ENCODE results near the gene WDPCP.

The WDPCP gene

GRCh38 chr2:63225964-63226686 lies 362.2 kb downstream of the WDPCP start:
- no peak overlapping the region for H3K9ac ChIP-seq (ENCODE audit: low read length)
- H4K8ac ChIP-seq (ENCODE audit: low read length) = no peak overlapping the region
- no peak overlapping the region for H3K4ac ChIP-seq (ENCODE audit: low read depth in 1 of 2, low read length in 2 of 2)
- H3K14ac ChIP-seq (ENCODE audit: low read length in 2 of 2) = no peak overlapping the region
- H3K4me3 ChIP-seq (ENCODE audit: insufficient read depth in 1 of 2, low read depth in 1 of 2, low read length in 2 of 2) = no peak overlapping the region
- no peaks in the 10 kb centered on the region for H3K79me1 ChIP-seq (replicated peaks; ENCODE audit: low read length, poor library complexity, severe bottlenecking)
- H2BK5ac ChIP-seq (ENCODE audit: low read depth, low read length, poor library complexity, severe bottlenecking) = no peak overlapping the region
- DNase-seq = no peak
- H3K4me2 ChIP-seq (ENCODE audit: low read length, poor library complexity, severe bottlenecking) = no peak overlapping the region
- no peaks in the 10 kb centered on the region for H3K36me3 ChIP-seq (ENCODE audit: control insufficient read depth in 1 of 2, insufficient read depth in 2 of 2, low read depth in 1 of 2, low read length in 2 of 2)
- no peak overlapping the region for H3K23ac ChIP-seq (ENCODE audit: low read length in 2 of 2)
- no peak overlapping the region for H2AFZ ChIP-seq (ENCODE audit: low read depth, low read length)
- no peak overlapping the region for H2BK120ac ChIP-seq (ENCODE audit: low read depth, low read length)
- no peak overlapping the region for H3K27ac ChIP-seq (ENCODE audit: low read length, poor library complexity, severe bottlenecking)
- no peak overlapping the region for H2BK12ac ChIP-seq (ENCODE audit: low read length in 2 of 2)
- no peak overlapping the region for H2AK5ac ChIP-seq (ENCODE audit: low read length, severe bottlenecking)
- H4K91ac ChIP-seq (ENCODE audit: low read length) = no peak overlapping the region
- no peaks in the 10 kb centered on the region for H3K27me3 ChIP-seq (ENCODE audit: control insufficient read depth in 1 of 2, insufficient read depth in 1 of 2, low read length in 2 of 2)
- H3K4me1 ChIP-seq (ENCODE audit: control insufficient read depth, insufficient read depth, low read depth, low read length) = no peaks in the 10 kb centered on the region
- H3K18ac ChIP-seq (ENCODE audit: low read depth in 1 of 2, low read length in 2 of 2) = no peak overlapping the region
- peaks cover 11% of the 10 kb centered on the region for H3K9me3 ChIP-seq (ENCODE audit: control insufficient read depth, low read length)
- H2BK15ac ChIP-seq (ENCODE audit: low read depth, poor library complexity, severe bottlenecking) = no peak overlapping the region
- WGBS = 92% methylated on average over 1 of the region's 1 CpG

GRCh38 chr2:63218800-63219526 lies 369.3 kb downstream of the WDPCP start:
- 100% methylated on average over 1 of the region's 4 CpGs for WGBS
- H3K4ac ChIP-seq (ENCODE audit: low read depth in 1 of 2, low read length in 2 of 2) = no peak overlapping the region

GRCh38 chr2:63195310-63195709 lies 393.0 kb downstream of the WDPCP start:
- Histone ChIP-seq H3K23ac (ENCODE audit: low read length in 2 of 2) (no peak overlapping the region), H3K18ac (ENCODE audit: low read depth in 1 of 2, low read length in 2 of 2) (no peak overlapping the region), H2AK5ac (ENCODE audit: low read length, severe bottlenecking) (no peak overlapping the region), H4K91ac (ENCODE audit: low read length) (no peak overlapping the region), H3K4me2 (ENCODE audit: low read length, poor library complexity, severe bottlenecking) (no peak overlapping the region), H2BK5ac (ENCODE audit: low read depth, low read length, poor library complexity, severe bottlenecking) (no peak overlapping the region), H3K14ac (ENCODE audit: low read length in 2 of 2) (no peak overlapping the region), H3K4me3 (ENCODE audit: insufficient read depth in 1 of 2, low read depth in 1 of 2, low read length in 2 of 2) (no peak overlapping the region), H3K9me3 (ENCODE audit: control insufficient read depth, low read length) (no peaks in the 10 kb centered on the region), H3K4me1 (ENCODE audit: control insufficient read depth, insufficient read depth, low read depth, low read length) (no peaks in the 10 kb centered on the region), H3K36me3 (ENCODE audit: control insufficient read depth in 1 of 2, insufficient read depth in 2 of 2, low read depth in 1 of 2, low read length in 2 of 2) (no peaks in the 10 kb centered on the region), H3K27me3 (ENCODE audit: control insufficient read depth in 1 of 2, insufficient read depth in 1 of 2, low read length in 2 of 2) (no peaks in the 10 kb centered on the region), H3K4ac (ENCODE audit: low read depth in 1 of 2, low read length in 2 of 2) (no peak overlapping the region), H3K9ac (ENCODE audit: low read length) (no peak overlapping the region), H3K27ac (ENCODE audit: low read length, poor library complexity, severe bottlenecking) (no peak overlapping the region), H4K8ac (ENCODE audit: low read length) (no peak overlapping the region), H2BK120ac (ENCODE audit: low read depth, low read length) (no peak overlapping the region), H3K79me1 (replicated peaks; ENCODE audit: low read length, poor library complexity, severe bottlenecking) (no peaks in the 10 kb centered on the region), H2AFZ (ENCODE audit: low read depth, low read length) (no peak overlapping the region), H2BK12ac (ENCODE audit: low read length in 2 of 2) (no peak overlapping the region), H2BK15ac (ENCODE audit: low read depth, poor library complexity, severe bottlenecking) (no peak overlapping the region)
- no peak for DNase-seq
- no CpG with 5 or more reads among the region's 3 CpGs for WGBS

More at GRCh38 chr2:63218800-63219526, 369.3 kb downstream of the WDPCP start:
- H3K4me3 ChIP-seq (ENCODE audit: insufficient read depth in 1 of 2, low read depth in 1 of 2, low read length in 2 of 2) = no peak overlapping the region
- H3K4me2 ChIP-seq (ENCODE audit: low read length, poor library complexity, severe bottlenecking) = no peak overlapping the region
- no peaks in the 10 kb centered on the region for H3K4me1 ChIP-seq (ENCODE audit: control insufficient read depth, insufficient read depth, low read depth, low read length)
- no peak overlapping the region for H3K14ac ChIP-seq (ENCODE audit: low read length in 2 of 2)
- H3K79me1 ChIP-seq (replicated peaks; ENCODE audit: low read length, poor library complexity, severe bottlenecking) = no peaks in the 10 kb centered on the region
- H2BK120ac ChIP-seq (ENCODE audit: low read depth, low read length) = no peak overlapping the region
- H2AK5ac ChIP-seq (ENCODE audit: low read length, severe bottlenecking) = no peak overlapping the region
- no peak overlapping the region for H4K8ac ChIP-seq (ENCODE audit: low read length)
- H2BK15ac ChIP-seq (ENCODE audit: low read depth, poor library complexity, severe bottlenecking) = no peak overlapping the region
- H3K9ac ChIP-seq (ENCODE audit: low read length) = no peak overlapping the region
- H2AFZ ChIP-seq (ENCODE audit: low read depth, low read length) = no peak overlapping the region
- H4K91ac ChIP-seq (ENCODE audit: low read length) = no peak overlapping the region
- peaks cover 8% of the 10 kb centered on the region for H3K9me3 ChIP-seq (ENCODE audit: control insufficient read depth, low read length)
- no peak overlapping the region for H3K18ac ChIP-seq (ENCODE audit: low read depth in 1 of 2, low read length in 2 of 2)
- no peaks in the 10 kb centered on the region for H3K36me3 ChIP-seq (ENCODE audit: control insufficient read depth in 1 of 2, insufficient read depth in 2 of 2, low read depth in 1 of 2, low read length in 2 of 2)
- H3K27ac ChIP-seq (ENCODE audit: low read length, poor library complexity, severe bottlenecking) = no peak overlapping the region
- DNase-seq = no peak
- H3K23ac ChIP-seq (ENCODE audit: low read length in 2 of 2) = no peak overlapping the region
- no peaks in the 10 kb centered on the region for H3K27me3 ChIP-seq (ENCODE audit: control insufficient read depth in 1 of 2, insufficient read depth in 1 of 2, low read length in 2 of 2)
- no peak overlapping the region for H2BK12ac ChIP-seq (ENCODE audit: low read length in 2 of 2)
- no peak overlapping the region for H2BK5ac ChIP-seq (ENCODE audit: low read depth, low read length, poor library complexity, severe bottlenecking)

GRCh38 chr2:63194175-63194574 lies 394.1 kb downstream of the WDPCP start:
- no peak overlapping the region for H3K4me2 ChIP-seq (ENCODE audit: low read length, poor library complexity, severe bottlenecking)
- H3K36me3 ChIP-seq (ENCODE audit: control insufficient read depth in 1 of 2, insufficient read depth in 2 of 2, low read depth in 1 of 2, low read length in 2 of 2) = no peaks in the 10 kb centered on the region
- H3K9me3 ChIP-seq (ENCODE audit: control insufficient read depth, low read length) = peaks cover 5% of the 10 kb centered on the region
- H3K14ac ChIP-seq (ENCODE audit: low read length in 2 of 2) = no peak overlapping the region
- no peak overlapping the region for H3K23ac ChIP-seq (ENCODE audit: low read length in 2 of 2)
- H3K27me3 ChIP-seq (ENCODE audit: control insufficient read depth in 1 of 2, insufficient read depth in 1 of 2, low read length in 2 of 2) = no peaks in the 10 kb centered on the region
- no peak overlapping the region for H2BK15ac ChIP-seq (ENCODE audit: low read depth, poor library complexity, severe bottlenecking)
- H3K27ac ChIP-seq (ENCODE audit: low read length, poor library complexity, severe bottlenecking) = no peak overlapping the region
- DNase-seq = no peak
- H3K4me3 ChIP-seq (ENCODE audit: insufficient read depth in 1 of 2, low read depth in 1 of 2, low read length in 2 of 2) = no peak overlapping the region
- H4K8ac ChIP-seq (ENCODE audit: low read length) = no peak overlapping the region
- H3K4ac ChIP-seq (ENCODE audit: low read depth in 1 of 2, low read length in 2 of 2) = no peak overlapping the region
- H3K9ac ChIP-seq (ENCODE audit: low read length) = no peak overlapping the region
- H4K91ac ChIP-seq (ENCODE audit: low read length) = no peak overlapping the region
- H3K18ac ChIP-seq (ENCODE audit: low read depth in 1 of 2, low read length in 2 of 2) = no peak overlapping the region
- H2BK12ac ChIP-seq (ENCODE audit: low read length in 2 of 2) = no peak overlapping the region
- no peaks in the 10 kb centered on the region for H3K4me1 ChIP-seq (ENCODE audit: control insufficient read depth, insufficient read depth, low read depth, low read length)
- no peak overlapping the region for H2AFZ ChIP-seq (ENCODE audit: low read depth, low read length)
- H2BK120ac ChIP-seq (ENCODE audit: low read depth, low read length) = no peak overlapping the region
- no peaks in the 10 kb centered on the region for H3K79me1 ChIP-seq (replicated peaks; ENCODE audit: low read length, poor library complexity, severe bottlenecking)
- no peak overlapping the region for H2AK5ac ChIP-seq (ENCODE audit: low read length, severe bottlenecking)
- no peak overlapping the region for H2BK5ac ChIP-seq (ENCODE audit: low read depth, low read length, poor library complexity, severe bottlenecking)

All from mesenchymal stem cell (in vitro differentiated cells and primary cell).